ENCODE results near the gene PET117.
"Not testable (repeated sequence)": the region's sequence is repeated elsewhere in the genome, so short reads cannot be mapped to it uniquely, and the experiment has no call there.

DNA sequence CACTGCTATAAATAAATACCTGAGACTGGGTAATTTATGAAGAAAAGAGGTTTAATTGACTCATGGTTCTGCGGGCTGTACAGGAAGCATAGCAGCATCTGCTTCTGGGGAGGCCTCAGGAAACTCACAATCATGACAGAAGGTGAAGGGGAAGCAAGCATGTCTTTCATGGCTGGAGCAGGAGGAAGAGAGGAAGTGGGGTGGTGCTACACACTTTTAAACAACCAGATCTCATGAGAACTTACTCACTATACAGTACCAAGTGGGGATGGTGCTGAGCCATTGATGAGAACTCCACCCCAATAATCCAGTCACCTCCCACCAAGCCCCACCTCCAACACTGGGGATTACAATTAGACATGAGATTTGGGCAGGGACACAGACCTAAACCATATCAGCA is 9.1 kb upstream of the PET117 start:
- not testable (repeated sequence) for TF ChIP-seq JUND (IDR thresholded peaks at IDR 0.05); POLR2AphosphoS5 (IDR thresholded peaks at IDR 0.05; ENCODE audit: low read depth, low read length); SIN3A (IDR thresholded peaks at IDR 0.05; ENCODE audit: borderline replicate concordance, low read depth, low read length); EP300 (IDR thresholded peaks at IDR 0.05; ENCODE audit: borderline replicate concordance in 1 of 2, low read depth in 1 of 2, low read length in 1 of 2); CTCF (IDR thresholded peaks at IDR 0.05); EZH2phosphoT487 (IDR thresholded peaks at IDR 0.05; ENCODE audit: borderline replicate concordance, low read depth); MXI1 (IDR thresholded peaks at IDR 0.05; ENCODE audit: low read depth, low read length); GABPA (IDR thresholded peaks at IDR 0.05; ENCODE audit: low read depth)
